GM18520 (cell line): ENCODE measurements around the gene SCN8A.

Experiments
- ATAC-seq: cut with Tn5 transposase; IDR thresholded peaks from one replicate; pipeline ENCODE4 v1.9.1; 2021; ENCODE audit not compliant: unreplicated experiment

The SCN8A gene

DNA sequence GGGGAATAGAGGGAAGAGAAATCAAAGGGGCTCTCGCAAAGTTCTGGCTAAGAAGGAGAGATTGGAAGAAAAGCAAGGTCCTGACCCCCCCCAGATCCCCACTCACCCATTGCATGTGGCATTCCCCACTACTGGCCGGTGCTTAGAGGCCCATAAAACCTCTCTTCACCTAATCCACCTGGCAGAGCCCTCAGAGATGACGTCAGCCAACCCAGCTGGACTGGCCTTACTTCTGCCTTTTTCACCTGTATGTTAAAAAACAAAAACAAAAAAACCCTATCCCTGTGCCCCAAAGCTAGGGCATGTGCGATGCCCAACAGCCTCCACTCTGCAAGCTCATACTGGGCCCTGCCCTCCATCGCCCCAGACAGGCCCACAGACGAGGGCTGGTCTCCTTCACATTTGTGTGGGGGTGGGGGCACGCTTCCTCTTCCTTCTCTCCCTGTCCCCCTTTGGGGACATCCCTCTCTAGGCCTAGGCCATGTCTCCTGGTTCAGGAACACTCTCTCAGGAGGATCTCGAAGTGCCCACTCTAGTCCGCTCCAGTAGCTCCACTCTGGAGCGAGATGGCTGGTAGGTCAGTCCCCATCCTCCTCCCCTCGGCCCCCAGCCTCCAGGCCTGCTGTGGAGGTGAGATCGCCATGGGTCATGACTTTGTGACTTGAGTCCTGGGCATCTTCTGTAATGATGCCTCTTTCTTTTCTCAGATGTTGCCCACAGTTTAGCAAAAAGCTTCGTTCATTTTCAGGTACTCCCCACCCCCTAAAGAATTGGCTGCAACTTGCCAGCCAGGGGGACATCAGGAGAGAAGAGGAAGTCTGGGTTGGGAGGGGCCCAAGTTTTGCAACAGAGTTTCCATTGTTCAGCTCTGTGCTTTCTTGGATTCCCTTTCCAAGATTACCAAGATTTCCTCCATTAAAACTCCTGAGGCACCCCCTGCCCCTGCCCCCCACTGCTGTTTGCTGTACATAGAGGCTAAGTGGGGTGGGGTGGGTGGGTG is 220.5 kb downstream of the SCN8A start:
- no peak for ATAC-seq

DNA sequence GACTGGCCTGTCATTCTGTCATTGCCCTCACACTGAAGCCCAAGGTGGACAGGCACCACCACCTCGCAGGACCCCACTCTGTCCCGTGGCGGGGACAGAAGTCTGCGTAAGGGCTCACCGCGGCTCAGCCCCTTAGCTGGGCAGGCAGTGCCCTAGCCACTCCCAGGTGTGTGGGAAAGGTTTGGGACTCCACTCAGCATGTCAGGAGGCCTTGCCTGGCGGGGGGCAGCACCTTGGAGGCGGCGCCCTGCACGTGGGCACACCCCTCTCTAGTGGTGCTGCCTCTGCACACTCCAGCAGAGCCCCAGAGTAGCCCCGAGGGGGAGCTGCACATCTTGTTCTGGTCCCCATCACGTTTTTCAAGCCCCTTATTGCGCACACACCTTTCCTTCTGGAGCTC is 221.8 kb downstream of the SCN8A start:
- ATAC-seq, result no peak

DNA sequence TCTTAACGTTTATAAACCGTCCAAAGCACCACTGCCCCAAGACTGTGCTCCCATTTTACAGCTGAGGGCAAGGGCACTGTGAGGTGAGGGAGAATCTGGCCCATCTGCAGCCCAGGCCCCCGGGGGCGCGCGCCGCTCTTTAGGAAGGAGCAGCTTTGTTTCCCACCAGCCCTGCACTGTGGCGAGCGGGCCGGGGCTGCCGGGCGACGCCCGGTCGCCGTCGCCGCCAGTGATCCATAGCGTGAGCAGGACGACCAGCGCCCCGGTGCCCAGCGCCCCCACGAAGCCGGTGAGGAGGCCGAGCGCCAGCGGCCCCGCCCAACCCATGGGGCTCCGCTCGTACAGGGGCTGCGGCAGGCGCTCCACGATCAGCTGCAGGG is 222.9 kb downstream of the SCN8A start:
- ATAC-seq, result no peak

GRCh38 chr12:51814311-51815088 is 223.5 kb downstream of the SCN8A start:
- no peak for ATAC-seq

DNA sequence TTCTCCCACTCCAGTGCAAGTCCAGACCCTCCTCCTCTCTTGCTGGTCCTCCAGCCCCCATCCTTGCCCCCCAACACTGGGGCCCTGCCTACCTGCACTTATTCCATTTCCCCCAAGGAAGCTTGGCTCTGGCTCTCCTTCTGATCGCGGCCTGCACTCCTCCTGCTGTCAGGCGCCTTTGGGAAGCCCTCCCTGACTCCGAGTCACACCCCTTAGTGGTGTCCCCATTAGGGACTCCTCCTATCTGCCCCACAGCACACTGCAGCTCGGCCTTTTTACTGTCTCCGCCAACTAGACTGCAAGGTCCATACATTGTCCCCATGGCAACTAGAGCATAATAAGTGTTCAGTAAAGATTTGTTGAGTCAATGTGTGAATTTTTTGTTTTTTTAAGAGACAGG is 224.5 kb downstream of the SCN8A start:
- ATAC-seq, result no peak

DNA sequence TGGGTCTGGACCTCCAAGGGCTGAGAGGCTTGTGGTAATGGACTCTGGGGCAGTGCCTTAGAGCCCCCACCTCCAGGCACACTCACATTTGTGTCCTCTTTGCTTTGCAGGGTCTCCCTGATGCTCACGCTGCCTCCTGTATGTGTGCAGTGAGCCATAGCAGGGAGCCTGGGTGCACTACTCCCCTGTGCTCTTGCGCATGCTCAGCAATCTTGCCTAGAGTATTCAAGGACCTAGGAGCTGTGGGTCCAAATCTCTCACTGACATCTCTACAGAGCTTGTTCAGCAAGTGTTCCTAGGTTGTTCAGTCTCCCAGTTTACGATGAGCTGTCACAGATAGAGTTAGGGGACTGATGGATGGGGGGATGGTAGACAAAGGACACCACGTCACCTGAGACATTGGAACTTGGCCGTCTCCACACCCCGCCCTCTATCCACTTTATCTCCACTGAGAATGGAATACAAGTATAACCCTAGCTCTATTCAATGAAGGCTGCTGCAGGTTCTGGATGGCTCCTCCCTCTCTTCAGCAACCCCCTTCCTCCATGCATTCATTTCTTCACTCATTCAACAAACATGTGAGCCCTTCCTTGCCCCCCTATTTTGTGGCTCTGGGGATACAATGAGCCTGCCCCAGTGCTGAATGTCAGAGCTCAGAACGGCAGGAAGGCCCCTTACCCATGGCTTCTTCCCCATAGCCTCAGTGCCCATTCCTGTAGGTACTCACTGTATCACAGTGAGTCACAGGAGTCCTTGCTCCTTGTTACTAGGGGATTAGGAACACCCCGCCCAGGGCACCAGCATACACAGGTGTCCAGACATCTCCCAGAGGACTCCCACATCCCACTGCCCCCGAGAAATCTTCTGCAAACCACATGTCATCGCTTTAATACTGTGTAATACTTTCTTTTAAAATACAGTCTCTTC is 226.3 kb downstream of the SCN8A start:
- no peak for ATAC-seq

DNA sequence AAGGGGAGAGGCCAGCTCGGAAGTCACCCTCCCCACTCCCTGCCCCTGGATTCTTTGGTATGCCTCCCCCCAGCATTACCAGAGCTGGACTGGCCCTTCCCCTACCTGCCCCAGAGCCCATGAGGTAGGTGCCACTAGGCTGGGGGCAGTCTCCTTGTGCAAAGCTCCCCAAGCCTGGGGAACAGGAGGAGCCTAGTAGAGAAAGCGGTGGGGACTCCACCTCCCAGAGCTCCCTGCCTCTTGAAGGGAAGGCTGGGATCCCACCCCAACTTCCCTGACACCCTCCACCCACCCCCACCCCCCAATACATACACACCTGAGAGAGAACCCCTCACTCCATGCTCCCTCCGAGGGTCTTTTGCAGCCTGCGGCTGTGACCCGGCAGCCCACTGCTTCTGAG is 227.1 kb downstream of the SCN8A start:
- ATAC-seq, result no peak

DNA sequence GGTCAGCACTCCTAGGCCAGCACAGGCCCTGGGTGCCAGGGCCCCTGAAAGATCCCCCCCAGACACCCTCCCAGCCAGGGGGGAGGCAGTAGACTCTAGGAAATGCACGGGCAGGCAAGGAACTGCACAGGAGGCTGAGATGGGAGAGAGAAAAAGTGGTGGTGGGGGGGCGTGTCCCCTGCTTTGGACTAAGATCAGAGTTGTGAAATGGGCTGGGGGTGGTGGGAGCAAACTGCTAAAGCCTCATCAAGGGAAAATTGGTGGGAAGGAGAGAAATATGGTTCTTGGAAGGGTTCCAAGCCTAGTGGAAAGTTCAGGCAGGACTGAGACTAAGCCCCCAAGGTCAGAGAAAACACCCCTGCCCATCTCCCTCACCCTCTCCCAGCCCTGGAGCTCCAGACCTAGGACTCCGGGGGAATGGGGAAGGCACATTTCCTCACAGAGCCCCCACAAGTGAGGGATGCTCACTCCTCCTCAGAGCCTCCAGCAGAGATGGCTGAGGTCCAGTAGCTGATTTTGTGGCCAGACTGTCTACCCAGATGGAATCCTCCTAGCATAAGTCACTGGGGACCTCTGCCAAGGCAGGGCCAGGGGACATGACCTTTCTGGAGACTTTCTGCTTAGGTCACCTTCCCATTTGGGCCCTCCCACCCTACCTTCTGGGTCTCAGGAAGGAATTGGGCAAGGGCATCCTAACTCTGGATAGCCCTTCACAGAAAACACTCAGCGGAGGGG is 227.7 kb downstream of the SCN8A start:
- ATAC-seq, result no peak

GRCh38 chr12:51819736-51820525 is 228.9 kb downstream of the SCN8A start:
- ATAC-seq, result no peak

GRCh38 chr12:51820526-51821439 is 229.8 kb downstream of the SCN8A start:
- no peak for ATAC-seq

DNA sequence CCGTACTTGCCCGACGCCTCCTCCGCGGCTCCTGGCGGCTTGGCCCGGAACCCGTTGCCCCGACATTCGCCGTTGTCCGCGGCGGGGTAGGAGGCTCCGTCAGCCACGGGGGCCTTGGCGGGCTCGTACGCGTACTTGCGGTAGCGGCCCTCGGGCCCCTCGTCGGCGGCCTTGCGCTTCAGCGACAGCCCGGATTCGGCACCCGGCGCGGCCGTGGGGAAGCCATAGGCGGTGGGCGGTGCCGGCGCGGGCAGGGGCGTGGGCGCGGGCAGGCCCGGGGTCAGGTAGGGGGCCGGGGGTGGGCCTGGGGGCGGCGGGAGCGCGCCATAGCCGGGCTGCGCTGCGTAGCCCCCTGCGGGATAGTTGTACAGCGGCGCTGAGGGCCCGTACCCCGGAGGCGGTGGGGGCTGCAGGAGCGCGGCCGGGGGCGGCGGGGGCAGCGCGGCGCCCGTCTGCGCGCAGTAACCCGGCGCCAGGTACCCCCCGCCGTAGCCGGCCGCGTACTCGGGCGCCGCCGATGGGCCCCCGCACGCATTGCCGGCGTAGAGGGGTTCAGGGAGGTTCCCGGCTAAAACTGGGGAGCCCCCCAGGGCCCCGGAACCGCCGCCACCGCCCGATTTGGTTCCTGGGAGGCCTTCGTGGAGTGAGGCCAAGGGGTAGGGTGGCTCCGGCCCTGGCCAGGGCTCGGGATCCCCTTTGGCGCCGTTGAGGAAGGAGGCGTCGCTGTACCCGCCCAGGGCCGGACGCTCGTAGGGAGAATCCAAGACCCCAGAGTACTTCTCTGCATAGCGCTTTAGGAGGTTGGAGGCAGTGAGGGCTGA is 230.6 kb downstream of the SCN8A start:
- ATAC-seq, result no peak

DNA sequence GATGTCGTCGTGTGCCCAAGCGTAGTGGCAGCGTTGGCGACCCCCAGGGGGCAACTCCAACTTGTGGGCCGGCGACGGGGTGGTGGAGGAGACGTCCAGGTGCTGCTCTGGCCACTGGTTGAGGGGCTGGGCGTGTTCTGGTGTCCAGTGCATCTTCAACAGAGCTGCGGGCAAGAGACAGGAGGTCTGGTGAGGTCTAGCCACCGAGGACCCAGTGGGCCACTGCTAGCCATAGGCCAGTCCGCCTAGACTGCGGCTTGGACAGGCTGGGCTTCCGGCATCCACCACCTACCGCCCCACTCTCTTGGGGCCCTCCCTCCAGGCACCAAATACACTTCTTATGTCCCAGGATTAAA is 231.2 kb downstream of the SCN8A start:
- ATAC-seq, result no peak

DNA sequence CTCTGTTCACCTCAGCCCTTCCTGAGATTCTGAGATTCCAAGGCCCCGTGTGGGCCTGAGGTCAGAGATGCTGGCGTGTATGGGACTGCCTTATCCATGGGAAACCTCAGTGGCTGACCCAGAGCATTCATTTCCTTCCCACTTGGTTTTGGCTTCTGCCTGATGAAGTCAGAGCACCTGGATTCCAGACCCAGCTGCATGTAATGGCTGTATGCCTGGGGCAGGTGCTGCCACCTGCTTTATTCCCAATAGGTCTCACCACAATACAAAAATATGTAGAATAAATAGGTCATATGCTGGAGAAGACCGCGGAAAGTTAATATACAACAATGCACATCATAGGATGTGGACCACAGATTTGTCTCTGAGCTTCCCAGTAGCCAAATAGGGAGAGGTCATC is 231.9 kb downstream of the SCN8A start:
- no peak for ATAC-seq

- no peak for ATAC-seq
Measured at GRCh38 chr12:51823875-51824565, 233.0 kb downstream of the SCN8A start.

GRCh38 chr12:51825216-51825615 is 234.2 kb downstream of the SCN8A start:
- ATAC-seq, result no peak

DNA sequence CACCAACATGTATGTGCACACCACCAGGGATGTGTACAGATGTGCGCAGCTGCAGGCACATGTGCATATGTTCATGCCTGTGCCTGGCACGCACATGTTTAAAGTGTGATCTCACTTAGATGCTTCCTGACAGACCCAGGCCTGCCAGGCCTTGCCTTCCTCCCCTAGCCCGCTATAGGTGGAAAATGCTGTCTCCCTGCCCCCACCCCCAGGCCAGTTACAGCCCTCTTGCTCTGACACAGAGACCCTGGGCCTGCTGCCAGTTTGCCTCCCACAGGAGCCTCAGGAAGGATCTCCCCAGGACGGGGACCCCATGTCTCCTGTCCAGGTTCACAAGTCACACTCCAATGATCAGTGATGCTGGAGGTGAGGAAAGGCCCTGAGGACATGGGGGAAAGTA is 235.8 kb downstream of the SCN8A start:
- ATAC-seq, result no peak
